Measurements from ENCODE around the gene MINDY3. TPM values are rescaled to one million over a fixed set of nuclear protein-coding genes. Genes with fewer than 3 reads are reported as not detected.
"Not testable (repeated sequence)": the region's sequence is repeated elsewhere in the genome, so short reads cannot be mapped to it uniquely, and the experiment has no call there.

MINDY3 gene
- total and polyA plus RNA-seq, 2 donors from 2014 or later, result 22.2 to 31.5 TPM

- Histone ChIP-seq H3K27ac (ENCODE audit: low read depth in 2 of 2, low read length in 2 of 2) (no peak overlapping the region), H3K4me3 (ENCODE audit: low read length in 3 of 3) (no peak overlapping the region), H3K9ac (ENCODE audit: low read length in 3 of 3) (no peak overlapping the region), H3K9me3 (ENCODE audit: control insufficient read depth in 2 of 3, insufficient read depth in 1 of 3, low read length in 3 of 3) (no peaks in the 10 kb centered on the region), H3K27me3 (ENCODE audit: control insufficient read depth, insufficient read depth, low read length) (no peaks in the 10 kb centered on the region), H3K36me3 (ENCODE audit: control insufficient read depth in 2 of 3, insufficient read depth in 3 of 3, low read length in 3 of 3) (no peaks in the 10 kb centered on the region), H3K4me1 (ENCODE audit: control insufficient read depth in 2 of 3, insufficient read depth in 2 of 3, low read depth in 1 of 3, low read length in 3 of 3) (no peaks in the 10 kb centered on the region)
- TF ChIP-seq CTCF (IDR thresholded peaks at IDR 0.05; ENCODE audit: borderline replicate concordance, extremely low read depth, insufficient read depth), result no peak
- FAIRE-seq, result no peak
- intact Hi-C loops (cut with DNase I), result no loop called here
- DNase-seq, result no peak
These were observed 19.4 kb upstream of the MINDY3 start for GRCh38 chr10:15879663-15880062.

GRCh38 chr10:15879058-15879457 is 18.8 kb upstream of the MINDY3 start:
- Histone ChIP-seq H3K4me3 (ENCODE audit: low read length in 3 of 3) (no peak overlapping the region), H3K36me3 (ENCODE audit: control insufficient read depth in 2 of 3, insufficient read depth in 3 of 3, low read length in 3 of 3) (no peaks in the 10 kb centered on the region), H3K9ac (ENCODE audit: low read length in 3 of 3) (no peak overlapping the region), H3K27ac (ENCODE audit: low read depth in 2 of 2, low read length in 2 of 2) (no peak overlapping the region), H3K4me1 (ENCODE audit: control insufficient read depth in 2 of 3, insufficient read depth in 2 of 3, low read depth in 1 of 3, low read length in 3 of 3) (no peaks in the 10 kb centered on the region), H3K27me3 (ENCODE audit: control insufficient read depth, insufficient read depth, low read length) (no peaks in the 10 kb centered on the region), H3K9me3 (ENCODE audit: control insufficient read depth in 2 of 3, insufficient read depth in 1 of 3, low read length in 3 of 3) (no peaks in the 10 kb centered on the region)
- peak in 2 of 5 donors; percentile 56 to 69 for DNase-seq
- intact Hi-C loops (cut with DNase I), result no loop called here
- peak; percentile 57 for FAIRE-seq
- TF ChIP-seq CTCF (IDR thresholded peaks at IDR 0.05; ENCODE audit: borderline replicate concordance, extremely low read depth, insufficient read depth), result peak; percentile 50

- Histone ChIP-seq H3K27me3 (ENCODE audit: control insufficient read depth, insufficient read depth, low read length) (no peaks in the 10 kb centered on the region), H3K9me3 (ENCODE audit: control insufficient read depth in 2 of 3, insufficient read depth in 1 of 3, low read length in 3 of 3) (no peaks in the 10 kb centered on the region), H3K36me3 (ENCODE audit: control insufficient read depth in 2 of 3, insufficient read depth in 3 of 3, low read length in 3 of 3) (no peaks in the 10 kb centered on the region), H3K4me3 (ENCODE audit: low read length in 3 of 3) (no peak overlapping the region), H3K9ac (ENCODE audit: low read length in 3 of 3) (no peak overlapping the region), H3K4me1 (ENCODE audit: control insufficient read depth in 2 of 3, insufficient read depth in 2 of 3, low read depth in 1 of 3, low read length in 3 of 3) (no peaks in the 10 kb centered on the region), H3K27ac (ENCODE audit: low read depth in 2 of 2, low read length in 2 of 2) (no peak overlapping the region)
- FAIRE-seq (no peak), DNase-seq (no peak)
- TF ChIP-seq CTCF (IDR thresholded peaks at IDR 0.05; ENCODE audit: borderline replicate concordance, extremely low read depth, insufficient read depth), result no peak
- intact Hi-C loops (cut with DNase I), result no loop called here
These were observed 17.7 kb upstream of the MINDY3 start for GRCh38 chr10:15877836-15878576.

- FAIRE-seq; intact Hi-C loops (cut with DNase I); H3K9ac ChIP-seq (ENCODE audit: low read length in 3 of 3); H3K4me1 ChIP-seq (ENCODE audit: control insufficient read depth in 2 of 3, insufficient read depth in 2 of 3, low read depth in 1 of 3, low read length in 3 of 3); H3K27ac ChIP-seq (ENCODE audit: low read depth in 2 of 2, low read length in 2 of 2); H3K36me3 ChIP-seq (ENCODE audit: control insufficient read depth in 2 of 3, insufficient read depth in 3 of 3, low read length in 3 of 3); H3K4me3 ChIP-seq (ENCODE audit: low read length in 3 of 3); DNase-seq; H3K27me3 ChIP-seq (ENCODE audit: control insufficient read depth, insufficient read depth, low read length); H3K9me3 ChIP-seq (ENCODE audit: control insufficient read depth in 2 of 3, insufficient read depth in 1 of 3, low read length in 3 of 3): not testable (repeated sequence)
These were observed 16.0 kb upstream of the MINDY3 start for GRCh38 chr10:15876274-15876673.

- H3K9me3 ChIP-seq (ENCODE audit: control insufficient read depth in 2 of 3, insufficient read depth in 1 of 3, low read length in 3 of 3); H3K36me3 ChIP-seq (ENCODE audit: control insufficient read depth in 2 of 3, insufficient read depth in 3 of 3, low read length in 3 of 3); H3K27me3 ChIP-seq (ENCODE audit: control insufficient read depth, insufficient read depth, low read length); H3K4me3 ChIP-seq (ENCODE audit: low read length in 3 of 3); H3K27ac ChIP-seq (ENCODE audit: low read depth in 2 of 2, low read length in 2 of 2); H3K4me1 ChIP-seq (ENCODE audit: control insufficient read depth in 2 of 3, insufficient read depth in 2 of 3, low read depth in 1 of 3, low read length in 3 of 3); intact Hi-C loops (cut with DNase I); DNase-seq; H3K9ac ChIP-seq (ENCODE audit: low read length in 3 of 3); FAIRE-seq: not testable (repeated sequence)
These were observed 12.3 kb upstream of the MINDY3 start for GRCh38 chr10:15872645-15873044.
